ENCODE data around the gene INSYN2A.

Gene INSYN2A

DNA sequence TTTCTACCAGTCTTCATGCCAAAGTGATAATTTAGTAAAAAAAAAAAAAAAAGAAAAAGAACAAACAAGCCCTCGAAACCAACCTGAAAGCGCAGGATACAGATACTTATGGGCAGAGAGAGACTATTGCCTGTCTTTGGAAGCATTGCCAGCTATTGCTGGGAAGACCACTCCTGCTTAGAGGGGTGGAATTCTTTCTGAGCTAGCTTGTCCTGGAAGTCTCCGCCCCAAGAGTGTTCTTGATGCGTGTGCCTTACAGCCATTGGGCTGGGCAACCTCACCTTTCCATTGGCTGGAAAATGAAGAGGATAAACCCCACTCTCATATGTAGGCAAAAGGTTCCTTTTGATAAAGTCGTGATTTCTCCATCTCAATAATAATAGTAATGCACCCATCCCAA is 19.9 kb upstream of the INSYN2A start:
- no peak for TF ChIP-seq RARB (CRISPR knock-in tag; IDR thresholded peaks at IDR 0.05)
- no peak for TF ChIP-seq ESRRG (CRISPR knock-in tag; IDR thresholded peaks at IDR 0.05)
- TF ChIP-seq PPARA (CRISPR knock-in tag; IDR thresholded peaks at IDR 0.05; ENCODE audit: borderline replicate concordance): no peak
- TF ChIP-seq BACH2 (CRISPR knock-in tag; IDR thresholded peaks at IDR 0.05; ENCODE audit: borderline replicate concordance): no peak
- TF ChIP-seq TOX (CRISPR knock-in tag; IDR thresholded peaks at IDR 0.05; ENCODE audit: borderline replicate concordance): no peak
- no peak for TF ChIP-seq GLIS3 (CRISPR knock-in tag; IDR thresholded peaks at IDR 0.05)
- no peak for TF ChIP-seq ARNTL (CRISPR knock-in tag; IDR thresholded peaks at IDR 0.05; ENCODE audit: borderline replicate concordance, low read depth)
- TF ChIP-seq, protein P1, sequence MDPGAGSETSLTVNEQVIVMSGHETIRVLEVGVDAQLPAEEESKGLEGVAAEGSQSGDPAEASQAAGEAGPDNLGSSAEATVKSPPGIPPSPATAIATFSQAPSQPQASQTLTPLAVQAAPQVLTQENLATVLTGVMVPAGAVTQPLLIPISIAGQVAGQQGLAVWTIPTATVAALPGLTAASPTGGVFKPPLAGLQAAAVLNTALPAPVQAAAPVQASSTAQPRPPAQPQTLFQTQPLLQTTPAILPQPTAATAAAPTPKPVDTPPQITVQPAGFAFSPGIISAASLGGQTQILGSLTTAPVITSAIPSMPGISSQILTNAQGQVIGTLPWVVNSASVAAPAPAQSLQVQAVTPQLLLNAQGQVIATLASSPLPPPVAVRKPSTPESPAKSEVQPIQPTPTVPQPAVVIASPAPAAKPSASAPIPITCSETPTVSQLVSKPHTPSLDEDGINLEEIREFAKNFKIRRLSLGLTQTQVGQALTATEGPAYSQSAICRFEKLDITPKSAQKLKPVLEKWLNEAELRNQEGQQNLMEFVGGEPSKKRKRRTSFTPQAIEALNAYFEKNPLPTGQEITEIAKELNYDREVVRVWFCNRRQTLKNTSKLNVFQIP (CRISPR knock-in tag; IDR thresholded peaks at IDR 0.05; ENCODE audit: borderline replicate concordance, low read depth): no peak
- no peak for TF ChIP-seq ZFP3 (CRISPR knock-in tag; IDR thresholded peaks at IDR 0.05)
- TF ChIP-seq ZNF565 (CRISPR knock-in tag; conservative IDR thresholded peaks at IDR 0.05; ENCODE audit: low read depth): no peak
- TF ChIP-seq, protein P2, sequence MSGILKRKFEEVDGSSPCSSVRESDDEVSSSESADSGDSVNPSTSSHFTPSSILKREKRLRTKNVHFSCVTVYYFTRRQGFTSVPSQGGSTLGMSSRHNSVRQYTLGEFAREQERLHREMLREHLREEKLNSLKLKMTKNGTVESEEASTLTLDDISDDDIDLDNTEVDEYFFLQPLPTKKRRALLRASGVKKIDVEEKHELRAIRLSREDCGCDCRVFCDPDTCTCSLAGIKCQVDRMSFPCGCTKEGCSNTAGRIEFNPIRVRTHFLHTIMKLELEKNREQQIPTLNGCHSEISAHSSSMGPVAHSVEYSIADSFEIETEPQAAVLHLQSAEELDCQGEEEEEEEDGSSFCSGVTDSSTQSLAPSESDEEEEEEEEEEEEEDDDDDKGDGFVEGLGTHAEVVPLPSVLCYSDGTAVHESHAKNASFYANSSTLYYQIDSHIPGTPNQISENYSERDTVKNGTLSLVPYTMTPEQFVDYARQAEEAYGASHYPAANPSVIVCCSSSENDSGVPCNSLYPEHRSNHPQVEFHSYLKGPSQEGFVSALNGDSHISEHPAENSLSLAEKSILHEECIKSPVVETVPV (CRISPR knock-in tag; IDR thresholded peaks at IDR 0.05): no peak
- TF ChIP-seq ZNF8 (CRISPR knock-in tag; IDR thresholded peaks at IDR 0.05): no peak
- no peak for TF ChIP-seq TCF4 (CRISPR knock-in tag; IDR thresholded peaks at IDR 0.05; ENCODE audit: borderline replicate concordance)
- TF ChIP-seq ISL1 (CRISPR knock-in tag; IDR thresholded peaks at IDR 0.05): no peak
- TF ChIP-seq, protein P3, sequence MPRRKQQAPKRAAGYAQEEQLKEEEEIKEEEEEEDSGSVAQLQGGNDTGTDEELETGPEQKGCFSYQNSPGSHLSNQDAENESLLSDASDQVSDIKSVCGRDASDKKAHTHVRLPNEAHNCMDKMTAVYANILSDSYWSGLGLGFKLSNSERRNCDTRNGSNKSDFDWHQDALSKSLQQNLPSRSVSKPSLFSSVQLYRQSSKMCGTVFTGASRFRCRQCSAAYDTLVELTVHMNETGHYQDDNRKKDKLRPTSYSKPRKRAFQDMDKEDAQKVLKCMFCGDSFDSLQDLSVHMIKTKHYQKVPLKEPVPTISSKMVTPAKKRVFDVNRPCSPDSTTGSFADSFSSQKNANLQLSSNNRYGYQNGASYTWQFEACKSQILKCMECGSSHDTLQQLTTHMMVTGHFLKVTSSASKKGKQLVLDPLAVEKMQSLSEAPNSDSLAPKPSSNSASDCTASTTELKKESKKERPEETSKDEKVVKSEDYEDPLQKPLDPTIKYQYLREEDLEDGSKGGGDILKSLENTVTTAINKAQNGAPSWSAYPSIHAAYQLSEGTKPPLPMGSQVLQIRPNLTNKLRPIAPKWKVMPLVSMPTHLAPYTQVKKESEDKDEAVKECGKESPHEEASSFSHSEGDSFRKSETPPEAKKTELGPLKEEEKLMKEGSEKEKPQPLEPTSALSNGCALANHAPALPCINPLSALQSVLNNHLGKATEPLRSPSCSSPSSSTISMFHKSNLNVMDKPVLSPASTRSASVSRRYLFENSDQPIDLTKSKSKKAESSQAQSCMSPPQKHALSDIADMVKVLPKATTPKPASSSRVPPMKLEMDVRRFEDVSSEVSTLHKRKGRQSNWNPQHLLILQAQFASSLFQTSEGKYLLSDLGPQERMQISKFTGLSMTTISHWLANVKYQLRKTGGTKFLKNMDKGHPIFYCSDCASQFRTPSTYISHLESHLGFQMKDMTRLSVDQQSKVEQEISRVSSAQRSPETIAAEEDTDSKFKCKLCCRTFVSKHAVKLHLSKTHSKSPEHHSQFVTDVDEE (CRISPR knock-in tag; IDR thresholded peaks at IDR 0.05): no peak
- no peak for TF ChIP-seq ZFP30 (CRISPR knock-in tag; IDR thresholded peaks at IDR 0.05)
- peak; percentile 41 for ATAC-seq

GRCh38 chr10:127215866-127216265 is 19.5 kb upstream of the INSYN2A start:
- TF ChIP-seq GLIS3 (CRISPR knock-in tag; IDR thresholded peaks at IDR 0.05): no peak
- TF ChIP-seq PATZ1 (CRISPR knock-in tag; IDR thresholded peaks at IDR 0.05; ENCODE audit: borderline replicate concordance): no peak
- TF ChIP-seq ZFP30 (CRISPR knock-in tag; IDR thresholded peaks at IDR 0.05): no peak
- TF ChIP-seq CREB5 (CRISPR knock-in tag; IDR thresholded peaks at IDR 0.05; ENCODE audit: low read depth): no peak
- TF ChIP-seq TCF4 (CRISPR knock-in tag; IDR thresholded peaks at IDR 0.05; ENCODE audit: borderline replicate concordance): no peak
- no peak for TF ChIP-seq TOX (CRISPR knock-in tag; IDR thresholded peaks at IDR 0.05; ENCODE audit: borderline replicate concordance)
- TF ChIP-seq CSDC2 (CRISPR knock-in tag; IDR thresholded peaks at IDR 0.05): no peak
- TF ChIP-seq PPARA (CRISPR knock-in tag; IDR thresholded peaks at IDR 0.05; ENCODE audit: borderline replicate concordance): no peak
- no peak for TF ChIP-seq ZNF8 (CRISPR knock-in tag; IDR thresholded peaks at IDR 0.05)
- TF ChIP-seq ZFP3 (CRISPR knock-in tag; IDR thresholded peaks at IDR 0.05): no peak
- TF ChIP-seq, protein P1 (CRISPR knock-in tag; IDR thresholded peaks at IDR 0.05; ENCODE audit: borderline replicate concordance, low read depth): no peak
- TF ChIP-seq, protein P2 (CRISPR knock-in tag; IDR thresholded peaks at IDR 0.05): no peak
- TF ChIP-seq ISL1 (CRISPR knock-in tag; IDR thresholded peaks at IDR 0.05): no peak
- TF ChIP-seq ZNF70 (CRISPR knock-in tag; IDR thresholded peaks at IDR 0.05): no peak
- no peak for TF ChIP-seq RARB (CRISPR knock-in tag; IDR thresholded peaks at IDR 0.05)
- TF ChIP-seq ZNF565 (CRISPR knock-in tag; conservative IDR thresholded peaks at IDR 0.05; ENCODE audit: low read depth): no peak
- no peak for TF ChIP-seq ZC3H10 (CRISPR knock-in tag; IDR thresholded peaks at IDR 0.05)
- TF ChIP-seq BACH2 (CRISPR knock-in tag; IDR thresholded peaks at IDR 0.05; ENCODE audit: borderline replicate concordance): no peak
- TF ChIP-seq, protein P3 (CRISPR knock-in tag; IDR thresholded peaks at IDR 0.05): no peak
- no peak for ATAC-seq
